NB4 (cell line): ENCODE measurements around the gene MDM2.

Experiments used
- CTCF ChIP-seq: IDR thresholded peaks from one replicate; pipeline ENCODE4 v1.5.1; 2012; ENCODE audit warnings: low read depth, low read length
- POLR2A ChIP-seq: IDR thresholded peaks from 2 replicates; pipeline ENCODE4 v1.6.1; 2011; ENCODE audit warnings: mild to moderate bottlenecking; ENCODE audit not compliant: insufficient read length; ENCODE audit errors: extremely low read depth

GRCh38 chr12:68870443-68870842 lies 62.5 kb downstream of the MDM2 start:
- TF ChIP-seq CTCF (no peak), POLR2A (no peak)
